H9 (cell line): ENCODE data around the gene PPL. TPM values are rescaled to one million over a fixed set of nuclear protein-coding genes. Genes with fewer than 3 reads are reported as not detected.

Source experiments
- DNase-seq: peaks from one replicate; pipeline ENCODE4 v3.0.0-alpha.2; 2017
- H2AFZ ChIP-seq: one replicate; pipeline ENCODE4 v1.6.1; 2013; ENCODE audit warnings: mild to moderate bottlenecking, low read length, control low read depth, moderate library complexity
- H2AK5ac ChIP-seq: 2 replicates; pipeline ENCODE4 v1.6.1; 2013; ENCODE audit warnings: low read length, control low read depth, mixed read lengths; ENCODE audit not compliant: insufficient read length
- H2BK120ac ChIP-seq: one replicate; pipeline ENCODE4 v1.6.1; 2013; ENCODE audit warnings: low read depth, mild to moderate bottlenecking, low read length, control low read depth, inconsistent platforms; ENCODE audit not compliant: poor library complexity, severe bottlenecking
- H2BK12ac ChIP-seq: 2 replicates; pipeline ENCODE4 v1.6.1; 2013; ENCODE audit warnings: low read length, control low read depth, mixed read lengths, low read depth; ENCODE audit not compliant: insufficient read length
- H2BK15ac ChIP-seq: 2 replicates; pipeline ENCODE4 v1.6.1; 2013; ENCODE audit warnings: low read depth, low read length, control low read depth
- H2BK20ac ChIP-seq: one replicate; pipeline ENCODE4 v1.6.1; 2013; ENCODE audit warnings: low read depth, mild to moderate bottlenecking, low read length, control low read depth, inconsistent platforms; ENCODE audit not compliant: poor library complexity, severe bottlenecking
- H2BK5ac ChIP-seq: 2 replicates; pipeline ENCODE4 v1.6.1; 2013; ENCODE audit warnings: low read length, control low read depth, mixed read lengths; ENCODE audit not compliant: insufficient read length
- H3K14ac ChIP-seq: 2 replicates; pipeline ENCODE4 v1.6.1; 2013; ENCODE audit warnings: low read length, control low read depth; ENCODE audit not compliant: insufficient read depth
- H3K18ac ChIP-seq: 2 replicates; pipeline ENCODE4 v1.6.1; 2013; ENCODE audit warnings: low read depth, mild to moderate bottlenecking, mixed read lengths, low read length, control low read depth; ENCODE audit not compliant: insufficient read length
- H3K23ac ChIP-seq: 2 replicates; pipeline ENCODE4 v1.6.1; 2013; ENCODE audit warnings: low read length, control low read depth, mixed read lengths, low read depth; ENCODE audit not compliant: insufficient read length
- H3K23me2 ChIP-seq: 2 replicates; pipeline ENCODE4 v1.6.1; 2013; ENCODE audit warnings: low read depth, mild to moderate bottlenecking, mixed read lengths, low read length, control low read depth; ENCODE audit not compliant: insufficient read length, poor library complexity, severe bottlenecking
- H3K27ac ChIP-seq: 2 replicates; pipeline ENCODE4 v1.5.1; 2013; ENCODE audit warnings: low read length, control low read depth, mixed read lengths, low read depth; ENCODE audit not compliant: insufficient read length
- H3K27me3 ChIP-seq: 2 replicates; pipeline ENCODE4 v1.6.1; 2013; ENCODE audit warnings: low read length, control low read depth, inconsistent platforms; ENCODE audit not compliant: insufficient read depth
- H3K4ac ChIP-seq: 2 replicates; pipeline ENCODE4 v1.6.1; 2013; ENCODE audit warnings: low read depth, mild to moderate bottlenecking, control low read depth, inconsistent platforms, low read length, moderate library complexity
- H3K4me1 ChIP-seq: 2 replicates; pipeline ENCODE4 v1.6.1; 2013; ENCODE audit warnings: low read length, control low read depth, inconsistent platforms; ENCODE audit not compliant: insufficient read depth
- H3K4me2 ChIP-seq: 2 replicates; pipeline ENCODE4 v1.6.1; 2013; ENCODE audit warnings: low read length, control low read depth, mixed read lengths; ENCODE audit not compliant: insufficient read length, insufficient read depth
- H3K56ac ChIP-seq: 2 replicates; pipeline ENCODE4 v1.6.1; 2013; ENCODE audit warnings: low read depth, mild to moderate bottlenecking, mixed read lengths, low read length, control low read depth; ENCODE audit not compliant: insufficient read length
- H3K79me1 ChIP-seq: 2 replicates; pipeline ENCODE4 v1.6.1; 2013; ENCODE audit warnings: low read depth, mild to moderate bottlenecking, moderate library complexity, low read length, control low read depth, inconsistent platforms; ENCODE audit not compliant: insufficient read depth, poor library complexity, severe bottlenecking
- H3K79me2 ChIP-seq: 2 replicates; pipeline ENCODE4 v1.6.1; 2013; ENCODE audit warnings: low read length, control low read depth, inconsistent platforms; ENCODE audit not compliant: insufficient read depth
- H3K9ac ChIP-seq: 2 replicates; pipeline ENCODE4 v1.6.1; 2013; ENCODE audit warnings: low read length, control low read depth, mixed read lengths; ENCODE audit not compliant: insufficient read length; ENCODE audit errors: extremely low read depth
- H3K9me3 ChIP-seq: one replicate; pipeline ENCODE4 v1.6.1; 2013; ENCODE audit warnings: low read depth, low read length, inconsistent platforms; ENCODE audit not compliant: control insufficient read depth
- H3T11ph ChIP-seq: one replicate; pipeline ENCODE4 v1.6.1; 2013; ENCODE audit warnings: mild to moderate bottlenecking, low read length, control low read depth, inconsistent platforms
- H4K20me1 ChIP-seq: one replicate; pipeline ENCODE4 v1.6.1; 2013; ENCODE audit not compliant: control insufficient read depth, insufficient read length, insufficient read depth
- H4K5ac ChIP-seq: 2 replicates; pipeline ENCODE4 v1.6.1; 2013; ENCODE audit warnings: low read depth, mild to moderate bottlenecking, mixed read lengths, low read length, control low read depth; ENCODE audit not compliant: insufficient read length
- H4K8ac ChIP-seq: replicated peaks from 2 replicates; pipeline ENCODE4 v1.6.1; 2013; ENCODE audit warnings: low read length, control low read depth, mixed read lengths, low read depth; ENCODE audit not compliant: insufficient read length
- H4K91ac ChIP-seq: 2 replicates; pipeline ENCODE4 v1.6.1; 2013; ENCODE audit warnings: low read depth, mild to moderate bottlenecking, moderate library complexity, mixed read lengths, low read length, control low read depth; ENCODE audit not compliant: insufficient read length
- H3K27ac Mint-ChIP-seq, 3 experiments: 2 replicates in 2 of 3; 3 replicates in 1 of 3; pipeline ENCODE4 v1.8.0; 2020 to 2021; ENCODE audit warnings: mixed read lengths in 3 of 3, mild to moderate bottlenecking in 1 of 3, moderate library complexity in 1 of 3
- H3K27me3 Mint-ChIP-seq: 2 replicates; pipeline ENCODE4 v1.8.0; 2021; ENCODE audit warnings: low read depth, mild to moderate bottlenecking, moderate library complexity, mixed read lengths
- H3K36me3 Mint-ChIP-seq, 3 experiments: 2 replicates in 2 of 3; 3 replicates in 1 of 3; pipeline ENCODE4 v1.8.0; 2020 to 2021; ENCODE audit warnings: low read depth in 3 of 3, mixed read lengths in 3 of 3; ENCODE audit not compliant: insufficient read depth in 1 of 3
- H3K4me1 Mint-ChIP-seq, 2 experiments: 2 replicates each; pipeline ENCODE4 v1.8.0; 2020; ENCODE audit warnings: mixed read lengths in 2 of 2
- H3K4me3 Mint-ChIP-seq, 2 experiments: 2 replicates in 1 of 2; 3 replicates in 1 of 2; pipeline ENCODE4 v1.8.0; 2020 to 2021; ENCODE audit warnings: mild to moderate bottlenecking in 2 of 2, mixed read lengths in 2 of 2, moderate library complexity in 1 of 2
- H3K9me3 Mint-ChIP-seq, 2 experiments: 2 replicates in 1 of 2; 3 replicates in 1 of 2; pipeline ENCODE4 v1.8.0; 2020; ENCODE audit warnings: mild to moderate bottlenecking in 2 of 2, mixed read lengths in 2 of 2, moderate library complexity in 1 of 2
- WGBS: extraction: QIAGEN DNeasy Blood & Tissue Kit; methylation state at CpG from one replicate; pipeline ENCODE4 v1.1.7; 2013; ENCODE audit warnings: missing lambda C conversion rate, low lambda C conversion rate, mixed read lengths; ENCODE audit not compliant: insufficient read length; ENCODE audit errors: extremely low coverage; 5-methylcytosine and 5-hydroxymethylcytosine counted together
- total RNA-seq: library from RNA; stranded (reverse); gene quantifications from 2 replicates; pipeline ENCODE4 v1.2.1, GENCODE V29; 2021
- TF ChIP-seq, protein P1 (sequence below): fragments of 200-600 bp; sonication (generic); conservative IDR thresholded peaks from 3 replicates; pipeline ENCODE4 v1.8.0; 2021; ENCODE audit warnings: antibody characterized with exemption, mild to moderate bottlenecking

The PPL gene
- total RNA-seq, 1 experiment from 2014 or later: 29.2 TPM

DNA sequence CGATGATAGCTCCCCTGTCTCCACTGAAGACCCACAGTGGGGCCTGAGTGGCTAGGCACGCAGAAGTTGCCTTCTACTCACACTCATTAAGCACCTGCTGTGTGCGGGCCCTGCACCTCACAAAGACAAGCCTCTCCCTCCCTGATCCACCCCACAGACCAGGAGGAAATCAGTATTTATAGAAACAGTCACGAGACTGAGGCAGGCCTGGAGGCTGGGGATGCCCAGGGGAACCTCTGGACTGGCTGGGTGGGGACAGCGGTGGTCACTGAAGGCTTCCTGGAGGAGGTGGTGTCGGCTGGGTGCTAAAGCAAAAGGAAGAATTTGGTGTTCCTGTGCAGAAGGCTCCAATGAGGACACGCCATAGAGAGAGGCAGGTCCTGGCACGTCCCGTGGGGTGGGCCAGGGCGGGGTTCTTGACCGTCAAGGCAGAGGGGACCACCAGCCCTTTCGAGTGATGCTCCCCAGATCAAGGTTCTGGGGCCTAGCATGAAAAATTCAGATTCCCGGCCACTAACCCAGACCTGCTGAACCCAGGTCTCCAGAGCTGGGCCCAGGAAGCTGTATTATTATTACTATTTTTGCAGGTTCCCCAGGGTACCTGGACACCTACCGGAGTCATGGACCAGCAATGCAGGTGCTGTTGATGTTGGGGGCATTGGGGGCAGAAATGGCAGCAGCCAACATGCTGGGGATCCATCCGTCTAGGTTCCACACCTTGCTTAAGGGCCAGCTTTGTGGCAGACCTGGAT lies 23.0 kb downstream of the PPL start:
- Mint-ChIP-seq H3K4me3 (no peak overlapping the region), H3K27ac (peak overlapping the region; percentile 42 to 86 (median 55); a peak in 5 of 7 replicates), H3K36me3 (no peaks in the 10 kb centered on the region)

More for the DNA sequence above, 23.0 kb downstream of the PPL start:
- no peaks in the 10 kb centered on the region for H3K23me2 ChIP-seq
- no peaks in the 10 kb centered on the region for H4K20me1 ChIP-seq
- H3K4me1 Mint-ChIP-seq: peaks cover 11 to 15% of the 10 kb centered on the region in 2 experiments
- H3K23ac ChIP-seq: no peak overlapping the region
- no peak overlapping the region for H3K27ac ChIP-seq
- no peak overlapping the region for H2BK5ac ChIP-seq
- no CpG with 5 or more reads among the region's 15 CpGs for WGBS
- H2BK20ac ChIP-seq: no peak overlapping the region
- H3K4me1 ChIP-seq: no peaks in the 10 kb centered on the region; the same call in 1 of the 2 replicates
- no peak overlapping the region for H4K8ac ChIP-seq
- no peak overlapping the region for H3K18ac ChIP-seq
- H2BK15ac ChIP-seq: no peak overlapping the region
- H2BK120ac ChIP-seq: no peak overlapping the region
- no peak overlapping the region for H3T11ph ChIP-seq
- H3K14ac ChIP-seq: no peak overlapping the region
- H3K79me2 ChIP-seq: no peaks in the 10 kb centered on the region
- H3K56ac ChIP-seq: no peak overlapping the region
- H3K9me3 ChIP-seq: no peaks in the 10 kb centered on the region
- no peak overlapping the region for H3K9ac ChIP-seq
- no peaks in the 10 kb centered on the region for H3K79me1 ChIP-seq
- H4K91ac ChIP-seq: no peak overlapping the region
- TF ChIP-seq, protein P1, sequence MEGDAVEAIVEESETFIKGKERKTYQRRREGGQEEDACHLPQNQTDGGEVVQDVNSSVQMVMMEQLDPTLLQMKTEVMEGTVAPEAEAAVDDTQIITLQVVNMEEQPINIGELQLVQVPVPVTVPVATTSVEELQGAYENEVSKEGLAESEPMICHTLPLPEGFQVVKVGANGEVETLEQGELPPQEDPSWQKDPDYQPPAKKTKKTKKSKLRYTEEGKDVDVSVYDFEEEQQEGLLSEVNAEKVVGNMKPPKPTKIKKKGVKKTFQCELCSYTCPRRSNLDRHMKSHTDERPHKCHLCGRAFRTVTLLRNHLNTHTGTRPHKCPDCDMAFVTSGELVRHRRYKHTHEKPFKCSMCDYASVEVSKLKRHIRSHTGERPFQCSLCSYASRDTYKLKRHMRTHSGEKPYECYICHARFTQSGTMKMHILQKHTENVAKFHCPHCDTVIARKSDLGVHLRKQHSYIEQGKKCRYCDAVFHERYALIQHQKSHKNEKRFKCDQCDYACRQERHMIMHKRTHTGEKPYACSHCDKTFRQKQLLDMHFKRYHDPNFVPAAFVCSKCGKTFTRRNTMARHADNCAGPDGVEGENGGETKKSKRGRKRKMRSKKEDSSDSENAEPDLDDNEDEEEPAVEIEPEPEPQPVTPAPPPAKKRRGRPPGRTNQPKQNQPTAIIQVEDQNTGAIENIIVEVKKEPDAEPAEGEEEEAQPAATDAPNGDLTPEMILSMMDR: no peak
- H3K9me3 Mint-ChIP-seq: no peaks in the 10 kb centered on the region
- H3K4me2 ChIP-seq: no peak overlapping the region
- no peak overlapping the region for H2BK12ac ChIP-seq
- no peak for DNase-seq
- H3K27me3 Mint-ChIP-seq: no peaks in the 10 kb centered on the region
- H3K27me3 ChIP-seq: no peaks in the 10 kb centered on the region
- no peak overlapping the region for H2AK5ac ChIP-seq
- H4K5ac ChIP-seq: no peak overlapping the region
- H2AFZ ChIP-seq: no peak overlapping the region
- H3K4ac ChIP-seq: no peak overlapping the region
